AG04449 (cell line): ENCODE data around the gene DCST2.

Experiments
- CTCF ChIA-PET: fragments of 350-600 bp; formaldehyde crosslinking; extraction: SDS; loops from one replicate; lab custom pipeline; 2021; ENCODE audit warnings: antibody characterized with exemption; lab: Yijun Ruan, JAX
- POLR2A ChIA-PET: fragments of 400-600, 350-600 bp; formaldehyde crosslinking; extraction: SDS; loops from one replicate; lab custom pipeline; 2020; ENCODE audit warnings: antibody characterized with exemption, inconsistent platforms; lab: Yijun Ruan, JAX
- DNase-seq: peaks from one replicate; pipeline ENCODE4 v3.0.0-alpha.2; 2010; ENCODE audit warnings: low read depth, low spot score
- H3K4me3 ChIP-seq: 2 replicates; pipeline ENCODE4 v1.5.1; 2011; ENCODE audit warnings: low read depth, mild to moderate bottlenecking, control low read depth, low read length
- TF ChIP-seq, protein P1 (sequence below): IDR thresholded peaks from one replicate; pipeline ENCODE4 v1.5.1; 2011; ENCODE audit warnings: mild to moderate bottlenecking, moderate library complexity, low read length, control low read depth, inconsistent platforms; ENCODE audit not compliant: insufficient read depth; ENCODE audit errors: missing control alignments

The DCST2 gene

DNA sequence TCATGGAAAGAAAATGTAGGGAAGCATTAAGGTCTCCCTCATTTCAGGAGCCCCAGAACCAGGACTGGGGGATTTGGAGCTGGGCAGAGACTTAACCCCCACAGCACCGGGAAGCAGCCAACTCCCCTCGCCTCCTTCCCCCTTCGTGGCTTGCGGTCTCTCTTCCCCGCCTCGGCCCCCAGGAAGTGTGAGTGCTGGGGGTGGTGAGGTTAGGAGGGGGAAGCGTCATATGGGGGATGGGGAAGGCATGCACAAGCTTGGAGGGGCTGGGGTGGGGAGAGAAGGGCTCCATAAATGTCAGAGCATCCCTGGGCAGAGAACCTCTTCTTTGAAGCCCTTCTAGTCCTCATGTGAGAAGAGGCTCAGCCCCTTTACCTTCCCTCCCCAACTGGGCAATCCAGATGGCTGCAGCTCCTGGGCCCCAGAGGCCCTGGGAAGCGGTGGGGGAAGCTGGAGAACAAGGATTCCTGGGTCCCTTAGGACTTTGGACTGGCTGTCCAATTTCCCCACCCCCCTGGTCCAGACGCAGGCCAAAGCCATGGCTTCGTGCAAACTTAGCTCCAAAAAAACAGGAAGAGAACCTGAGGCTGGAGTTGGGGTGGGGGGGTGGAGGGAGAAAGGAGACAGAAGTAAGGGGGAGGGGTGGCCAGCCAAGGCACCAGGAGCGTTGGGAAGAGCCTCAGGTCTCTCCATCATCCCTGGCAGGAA is 23.2 kb downstream of the DCST2 start:
- no peak overlapping the region for H3K4me3 ChIP-seq
- POLR2A ChIA-PET, result no interaction called here
- DNase-seq, result no peak
- TF ChIP-seq, protein P1, sequence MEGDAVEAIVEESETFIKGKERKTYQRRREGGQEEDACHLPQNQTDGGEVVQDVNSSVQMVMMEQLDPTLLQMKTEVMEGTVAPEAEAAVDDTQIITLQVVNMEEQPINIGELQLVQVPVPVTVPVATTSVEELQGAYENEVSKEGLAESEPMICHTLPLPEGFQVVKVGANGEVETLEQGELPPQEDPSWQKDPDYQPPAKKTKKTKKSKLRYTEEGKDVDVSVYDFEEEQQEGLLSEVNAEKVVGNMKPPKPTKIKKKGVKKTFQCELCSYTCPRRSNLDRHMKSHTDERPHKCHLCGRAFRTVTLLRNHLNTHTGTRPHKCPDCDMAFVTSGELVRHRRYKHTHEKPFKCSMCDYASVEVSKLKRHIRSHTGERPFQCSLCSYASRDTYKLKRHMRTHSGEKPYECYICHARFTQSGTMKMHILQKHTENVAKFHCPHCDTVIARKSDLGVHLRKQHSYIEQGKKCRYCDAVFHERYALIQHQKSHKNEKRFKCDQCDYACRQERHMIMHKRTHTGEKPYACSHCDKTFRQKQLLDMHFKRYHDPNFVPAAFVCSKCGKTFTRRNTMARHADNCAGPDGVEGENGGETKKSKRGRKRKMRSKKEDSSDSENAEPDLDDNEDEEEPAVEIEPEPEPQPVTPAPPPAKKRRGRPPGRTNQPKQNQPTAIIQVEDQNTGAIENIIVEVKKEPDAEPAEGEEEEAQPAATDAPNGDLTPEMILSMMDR, result no peak
- CTCF ChIA-PET, result interaction anchor here (0.6 to 1.4 kb wide), 5 partner anchors 10 to 81 kb away, joined by 3 to 8 read pairs (median 3); no protein-coding TSS in a partner anchor

DNA sequence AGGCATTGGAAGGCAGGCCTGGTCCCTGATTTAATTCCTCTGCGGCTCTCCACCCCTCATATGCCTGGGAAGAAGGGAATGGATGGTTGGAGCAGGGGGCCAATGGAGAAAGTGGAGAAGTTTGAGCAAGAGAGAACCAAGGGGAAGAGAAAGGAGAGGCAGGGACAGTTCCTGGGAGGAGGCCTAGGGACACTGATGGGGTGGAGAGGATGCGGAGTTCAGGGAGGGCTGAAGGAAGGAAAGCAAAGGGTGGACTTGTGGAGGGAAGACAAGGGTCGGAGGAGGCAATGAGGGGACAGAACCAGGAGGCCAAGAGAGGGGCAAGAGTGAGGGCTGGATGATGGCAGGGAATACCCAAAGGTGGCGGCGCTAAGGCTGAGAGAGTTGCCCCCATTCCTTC is 23.8 kb downstream of the DCST2 start:
- TF ChIP-seq, protein P1, result no peak
- no peak overlapping the region for H3K4me3 ChIP-seq
- no peak for DNase-seq
- POLR2A ChIA-PET, result interaction anchor here (0.7 kb wide), 1 partner anchor 16 kb away, joined by 4 read pairs; the partner anchor contains the start of gene LENEP
- CTCF ChIA-PET, result interaction anchor here (1.3 to 17.2 kb wide), 3 partner anchors 9 to 82 kb away, joined by 3 to 244 read pairs (median 3); no protein-coding TSS in a partner anchor

DNA sequence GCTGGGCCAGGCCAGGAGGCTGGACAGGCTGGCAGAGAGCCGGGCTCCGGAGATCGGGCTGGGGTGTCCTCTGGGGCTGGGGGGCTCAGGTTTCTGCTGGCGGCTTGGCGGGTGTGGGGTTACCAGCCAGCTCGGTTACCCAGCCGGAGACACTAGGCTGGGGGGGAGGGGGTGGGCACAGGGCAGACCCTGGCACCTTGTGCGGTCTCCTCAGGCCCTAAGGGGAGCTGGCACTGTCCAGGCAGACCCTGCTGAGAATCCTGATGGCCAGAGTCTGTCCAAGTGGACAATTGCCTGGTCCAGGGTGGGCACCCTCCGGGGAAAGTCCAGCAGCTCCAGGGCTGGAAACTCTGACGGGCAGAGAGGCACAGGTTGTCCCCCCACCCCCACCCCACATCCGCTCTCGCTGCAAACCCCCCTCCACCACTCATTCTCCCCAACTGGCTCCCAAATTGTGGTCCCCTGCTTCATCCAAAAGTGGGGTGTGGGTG is 24.3 kb downstream of the DCST2 start:
- no peak overlapping the region for H3K4me3 ChIP-seq
- TF ChIP-seq, protein P1, result no peak
- ChIA-PET CTCF (interaction anchor here (1.2 to 17.2 kb wide), 3 partner anchors 10 to 76 kb away, joined by 3 to 244 read pairs (median 7); partner anchors contain the start of gene SHC1), POLR2A (interaction anchor here (0.7 kb wide), 1 partner anchor 15 kb away, joined by 4 read pairs; the partner anchor contains the start of gene LENEP)
- DNase-seq, result no peak

DNA sequence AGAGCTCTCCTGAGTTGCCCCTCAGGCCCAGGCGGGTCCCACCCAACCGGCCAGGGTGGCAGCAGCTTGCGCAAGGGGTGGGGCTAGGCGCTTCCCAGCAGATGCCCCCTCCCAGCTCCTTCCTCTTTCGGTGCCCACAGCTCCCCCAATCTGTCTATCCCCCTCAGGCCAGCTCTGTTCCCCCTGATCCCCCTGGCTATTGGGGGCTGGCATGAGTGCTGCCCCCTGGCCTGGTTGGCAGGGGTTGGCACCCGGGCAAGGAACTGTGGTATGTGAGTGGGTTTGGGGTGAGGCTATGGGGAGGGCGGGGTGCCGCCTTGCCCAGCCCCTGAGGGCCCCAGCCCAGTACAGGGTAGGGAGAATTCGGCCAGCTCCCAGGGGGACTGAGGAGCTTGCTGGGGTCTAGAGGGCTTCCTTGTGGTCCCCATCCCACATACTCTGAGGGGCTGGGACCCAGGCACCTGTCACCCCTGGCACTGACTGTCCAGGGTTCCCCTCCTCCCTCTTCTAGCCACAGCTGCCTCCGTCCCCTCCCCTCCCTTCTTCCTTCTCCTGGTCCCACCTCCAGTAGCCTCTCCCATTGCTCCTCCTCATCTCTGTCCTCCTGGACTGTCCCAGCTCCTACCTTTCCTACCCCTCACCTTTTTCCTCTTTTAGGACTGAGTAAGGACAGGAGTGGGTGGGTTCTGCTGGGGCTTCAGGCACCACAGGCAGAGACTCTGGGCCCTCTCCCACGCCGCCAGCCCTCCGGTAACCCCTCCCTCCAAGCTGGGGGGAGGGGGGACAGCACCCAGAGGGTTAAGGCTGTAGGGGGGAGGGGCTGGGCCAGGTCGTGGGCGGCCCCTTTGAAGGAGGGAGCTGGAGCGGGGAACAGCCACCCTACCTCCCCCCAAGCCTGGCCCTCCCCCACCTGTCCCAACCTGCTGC is 25.3 kb downstream of the DCST2 start:
- ChIA-PET CTCF (interaction anchor here (0.8 to 17.2 kb wide), 6 partner anchors 9 to 77 kb away, joined by 3 to 244 read pairs (median 4); partner anchors contain the start of genes ADAM15 and SHC1), POLR2A (no interaction called here)
- TF ChIP-seq, protein P1, result no peak
- no peak overlapping the region for H3K4me3 ChIP-seq
- no peak for DNase-seq

DNA sequence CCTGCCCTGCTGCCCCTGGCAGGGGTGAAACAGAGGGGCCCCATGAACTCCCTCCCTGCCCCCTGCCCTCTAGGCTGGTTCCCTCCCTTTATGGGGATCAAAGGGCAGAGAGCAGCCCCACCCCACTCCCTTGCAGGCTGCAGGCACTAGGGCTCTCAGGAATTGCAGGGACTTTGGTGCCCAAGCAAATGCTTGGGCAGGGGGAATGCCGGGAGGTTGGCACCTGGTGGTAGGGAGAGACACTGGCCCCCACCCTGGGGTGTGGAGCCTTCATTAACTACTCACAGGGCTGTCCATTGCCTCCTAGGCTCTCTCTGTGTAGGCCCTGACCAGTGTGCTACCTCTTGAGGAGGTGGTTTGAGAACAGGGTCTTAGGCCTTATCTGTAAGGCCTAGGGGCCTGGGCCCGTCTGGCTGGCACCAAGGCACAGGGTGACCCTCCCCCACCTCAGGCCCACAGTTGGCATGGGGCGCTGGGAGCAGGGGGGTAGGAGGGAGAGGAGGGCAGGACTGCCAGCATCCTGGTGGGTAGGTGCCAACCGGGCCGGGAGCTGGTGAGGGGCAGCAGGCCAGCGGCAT is 26.2 kb downstream of the DCST2 start:
- H3K4me3 ChIP-seq, result no peak overlapping the region
- ChIA-PET CTCF (interaction anchor here (0.8 to 17.2 kb wide), 6 partner anchors 8 to 78 kb away, joined by 3 to 244 read pairs (median 4); partner anchors contain the start of gene ADAM15), POLR2A (no interaction called here)

More for the DNA sequence above, 26.2 kb downstream of the DCST2 start:
- TF ChIP-seq, protein P1, result no peak
- DNase-seq, result no peak
